Measurements from ENCODE around the gene NECTIN3.

- TF ChIP-seq, protein P1, sequence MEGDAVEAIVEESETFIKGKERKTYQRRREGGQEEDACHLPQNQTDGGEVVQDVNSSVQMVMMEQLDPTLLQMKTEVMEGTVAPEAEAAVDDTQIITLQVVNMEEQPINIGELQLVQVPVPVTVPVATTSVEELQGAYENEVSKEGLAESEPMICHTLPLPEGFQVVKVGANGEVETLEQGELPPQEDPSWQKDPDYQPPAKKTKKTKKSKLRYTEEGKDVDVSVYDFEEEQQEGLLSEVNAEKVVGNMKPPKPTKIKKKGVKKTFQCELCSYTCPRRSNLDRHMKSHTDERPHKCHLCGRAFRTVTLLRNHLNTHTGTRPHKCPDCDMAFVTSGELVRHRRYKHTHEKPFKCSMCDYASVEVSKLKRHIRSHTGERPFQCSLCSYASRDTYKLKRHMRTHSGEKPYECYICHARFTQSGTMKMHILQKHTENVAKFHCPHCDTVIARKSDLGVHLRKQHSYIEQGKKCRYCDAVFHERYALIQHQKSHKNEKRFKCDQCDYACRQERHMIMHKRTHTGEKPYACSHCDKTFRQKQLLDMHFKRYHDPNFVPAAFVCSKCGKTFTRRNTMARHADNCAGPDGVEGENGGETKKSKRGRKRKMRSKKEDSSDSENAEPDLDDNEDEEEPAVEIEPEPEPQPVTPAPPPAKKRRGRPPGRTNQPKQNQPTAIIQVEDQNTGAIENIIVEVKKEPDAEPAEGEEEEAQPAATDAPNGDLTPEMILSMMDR (IDR thresholded peaks at IDR 0.05): no peak
- TF ChIP-seq POLR2AphosphoS5 (IDR thresholded peaks at IDR 0.05): peak in 1 of 4 donors; percentile 5
- TF ChIP-seq EP300 (IDR thresholded peaks at IDR 0.05): no peak
- TF ChIP-seq POLR2A (IDR thresholded peaks at IDR 0.05): no peak
These were observed 660 bp downstream of the NECTIN3 start for GRCh38 chr3:111072031-111072921.

Data from sigmoid colon (tissue), 4 donors.